GM12873 (cell line): ENCODE results near the gene ITGB5.

Source experiments
- CTCF ChIP-seq: IDR thresholded peaks from 2 replicates; pipeline ENCODE4 v1.5.1; 2012; ENCODE audit warnings: low read depth, mild to moderate bottlenecking, moderate library complexity, low read length, control low read depth; ENCODE audit not compliant: insufficient read depth; ENCODE audit errors: missing control alignments

Gene ITGB5

GRCh38 chr3:124764746-124765145 is 122.4 kb downstream of the ITGB5 start:
- no peak for TF ChIP-seq CTCF

DNA sequence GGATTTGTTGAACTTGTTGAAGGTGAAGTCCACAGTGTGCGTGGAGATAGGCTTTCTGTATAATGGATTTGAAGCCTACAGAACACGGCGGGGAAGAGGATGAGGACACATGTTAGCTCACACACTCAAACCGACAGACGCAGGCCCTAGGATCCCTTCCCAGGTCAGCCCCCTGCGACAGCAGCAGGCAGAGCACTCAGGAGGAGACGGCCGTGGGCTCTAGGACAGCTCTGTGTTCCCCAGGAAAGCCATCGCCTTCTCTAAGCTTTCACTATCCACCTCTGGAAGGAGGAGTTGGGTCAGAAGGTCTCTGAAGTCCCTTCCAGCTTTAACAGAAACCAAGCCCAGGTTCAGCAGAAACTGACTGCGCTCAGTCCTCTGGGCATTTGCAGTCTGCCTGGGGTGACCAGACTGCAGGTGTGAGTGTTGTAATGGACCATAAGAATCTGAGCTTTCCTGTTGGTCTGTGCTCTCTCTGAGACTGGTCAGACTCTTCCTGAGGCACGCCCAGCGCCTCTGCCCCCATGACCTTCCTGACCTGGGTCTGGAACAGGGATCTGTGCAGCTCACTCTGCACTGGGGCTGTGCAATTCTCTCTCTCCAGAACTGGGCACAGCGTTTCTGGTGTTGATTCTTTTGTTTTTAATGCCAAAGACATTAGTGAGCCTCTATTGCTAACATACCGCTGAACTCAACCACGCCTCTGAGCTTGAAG is 123.4 kb downstream of the ITGB5 start:
- no peak for TF ChIP-seq CTCF

- TF ChIP-seq CTCF: no peak
Observed at GRCh38 chr3:124763206-124763605, 124.0 kb downstream of the ITGB5 start.

DNA sequence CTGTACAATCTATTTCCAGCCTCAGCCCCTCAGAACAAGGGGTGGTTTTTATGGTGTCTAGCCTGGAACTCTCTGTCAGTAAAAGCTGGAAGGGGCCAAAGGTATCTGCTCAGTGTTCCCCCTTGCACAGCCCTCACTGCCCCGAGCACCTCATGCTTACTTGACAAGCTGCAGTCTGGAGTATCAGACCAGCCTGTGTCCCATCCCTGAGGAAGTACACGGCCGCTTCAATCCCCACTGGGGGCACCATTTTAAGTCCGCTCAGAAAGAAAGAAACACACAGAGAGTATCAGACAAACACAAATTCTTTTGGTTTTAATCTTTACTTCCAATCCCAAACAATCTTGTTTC is 124.5 kb downstream of the ITGB5 start:
- TF ChIP-seq CTCF: no peak

- no peak for TF ChIP-seq CTCF
Observed at GRCh38 chr3:124761935-124762660, 125.1 kb downstream of the ITGB5 start.

GRCh38 chr3:124761250-124761796 is 125.8 kb downstream of the ITGB5 start:
- peak; percentile 96 for TF ChIP-seq CTCF

- TF ChIP-seq CTCF: no peak
Observed at GRCh38 chr3:124760601-124761000, 126.6 kb downstream of the ITGB5 start.
